HepG2 (cell line): ENCODE data around the gene CFAP45. TPM values are rescaled to one million over a fixed set of nuclear protein-coding genes. Genes with fewer than 3 reads are reported as not detected.

Experiments used
- ATAC-seq: fragments of 200-7000 bp; cut with Tn5 transposase; 3 replicates; pipeline ENCODE4 v1.9.1; 2020; ENCODE audit warnings: mild to moderate bottlenecking, moderate library complexity
- BruUV-seq: library from RNA; stranded (reverse); fragments of 400-500 nt; replicated peaks from 2 replicates; lab custom pipeline; 2021; lab: Mats Ljungman, UMichigan
- CTCF ChIA-PET: fragments of 300-600 bp; formaldehyde crosslinking; extraction: SDS; loops from one replicate; lab custom pipeline; 2021; ENCODE audit warnings: low total read pairs, inconsistent platforms, low intra/inter-chr PET ratio; lab: Yijun Ruan, JAX
- POLR2A ChIA-PET: fragments of 350-600 bp; sonication (Branson Sonifier 250); formaldehyde crosslinking; loops from one replicate; lab custom pipeline; 2020; ENCODE audit warnings: antibody characterized with exemption, inconsistent platforms; lab: Yijun Ruan, JAX
- DNase-seq: peaks from one replicate; pipeline ENCODE4 v3.0.0-alpha.2; 2015; ENCODE audit warnings: low spot score
- FAIRE-seq: peaks from 3 replicates; lab custom pipeline; 2011; peaks lifted over from hg19 to GRCh38; lab: Jason Lieb, UNC
- H2AFZ ChIP-seq: one replicate; pipeline ENCODE4 v1.6.1; 2011; ENCODE audit warnings: low read length, inconsistent platforms
- H3K27ac ChIP-seq: fragments of 300-600 bp; 3 replicates; pipeline ENCODE4 v1.8.0; 2011; ENCODE audit warnings: mixed run types, mild to moderate bottlenecking, mixed read lengths, low read length, inconsistent platforms; ENCODE audit not compliant: insufficient read depth; ENCODE audit errors: extremely low read length
- H3K27me3 ChIP-seq, 2 experiments: fragments of 200-600 bp in 1 of 2; 2 replicates in 1 of 2; 3 replicates in 1 of 2; pipeline versions ENCODE4 v1.6.0 to v1.8.0; 2011; ENCODE audit warnings: low read length in 2 of 2, mild to moderate bottlenecking in 2 of 2, moderate library complexity in 2 of 2, inconsistent platforms in 1 of 2; ENCODE audit not compliant: insufficient read depth in 2 of 2, control insufficient read depth in 1 of 2
- H3K36me3 ChIP-seq, 2 experiments: fragments of 200-600 bp in 1 of 2; replicated peaks in 1 of 2; 2 replicates in 1 of 2; 3 replicates in 1 of 2; pipeline versions ENCODE4 v1.5.1 to v1.8.0; 2011; ENCODE audit warnings: low read length in 2 of 2, inconsistent platforms in 1 of 2; ENCODE audit not compliant: insufficient read depth in 2 of 2, control insufficient read depth in 1 of 2
- H3K4me1 ChIP-seq: 2 replicates; pipeline ENCODE4 v1.5.1; 2012; ENCODE audit warnings: low read length, inconsistent platforms; ENCODE audit not compliant: insufficient read depth
- H3K4me2 ChIP-seq: 2 replicates; pipeline ENCODE4 v1.6.0; 2011; ENCODE audit warnings: low read depth, low read length, inconsistent platforms
- H3K4me3 ChIP-seq, 3 experiments: fragments of 200-600 bp in 1 of 3; sonication (generic), shearing (Covaris generic) in 1 of 3; replicated peaks in 1 of 3; 2 replicates each; pipeline ENCODE4 v1.5.1; 2011 to 2016; ENCODE audit warnings: low read length in 3 of 3, inconsistent platforms in 2 of 3, low read depth in 2 of 3, mild to moderate bottlenecking in 2 of 3, control low read depth in 1 of 3, mixed read lengths in 1 of 3; ENCODE audit not compliant: insufficient read depth in 1 of 3
- H3K79me2 ChIP-seq: one replicate; pipeline ENCODE4 v1.6.1; 2011; ENCODE audit warnings: low read length, inconsistent platforms; ENCODE audit not compliant: insufficient read depth
- H3K9ac ChIP-seq: 2 replicates; pipeline ENCODE4 v1.6.0; 2011; ENCODE audit warnings: mild to moderate bottlenecking, low read depth, low read length, inconsistent platforms; ENCODE audit not compliant: insufficient read depth
- H3K9me3 ChIP-seq: 2 replicates; pipeline ENCODE4 v1.5.1; 2012; ENCODE audit warnings: mild to moderate bottlenecking, low read length
- H4K20me1 ChIP-seq: 2 replicates; pipeline ENCODE4 v1.6.0; 2011; ENCODE audit warnings: inconsistent platforms, mild to moderate bottlenecking, low read length, moderate library complexity; ENCODE audit not compliant: insufficient read depth
- HIVEP1 ChIP-seq: sonication (generic); formaldehyde crosslinking; IDR thresholded peaks from 2 replicates; pipeline ENCODE4 v1.4.0; 2020; ENCODE audit warnings: mild to moderate bottlenecking, missing genetic modification reagents
- IRF9 ChIP-seq: sonication (generic); formaldehyde crosslinking; IDR thresholded peaks from 2 replicates; pipeline ENCODE4 v1.8.0; 2022; ENCODE audit warnings: missing genetic modification reagents, mild to moderate bottlenecking, borderline replicate concordance
- KLF13 ChIP-seq: sonication (generic); formaldehyde crosslinking; IDR thresholded peaks from 2 replicates; pipeline ENCODE4 v1.4.0; 2020; ENCODE audit warnings: mild to moderate bottlenecking, missing genetic modification reagents
- LCORL ChIP-seq, 2 experiments: fragments of 450-650 bp in 1 of 2; sonication (generic) in 1 of 2; formaldehyde crosslinking in 1 of 2; IDR thresholded peaks; 2 replicates each; pipeline versions ENCODE4 v1.5.0 to v1.6.1; 2017 to 2020; ENCODE audit warnings: antibody characterized with exemption in 1 of 2, missing genetic modification reagents in 1 of 2
- MYC ChIP-seq: sonication (generic); formaldehyde crosslinking; IDR thresholded peaks from 2 replicates; pipeline ENCODE4 v1.9.0; 2021; ENCODE audit warnings: missing genetic modification reagents, borderline replicate concordance
- SMYD3 ChIP-seq: sonication (generic); formaldehyde crosslinking; IDR thresholded peaks from 2 replicates; pipeline ENCODE4 v1.8.1; 2023; ENCODE audit warnings: mild to moderate bottlenecking, missing genetic modification reagents
- STAT5B ChIP-seq: sonication (generic); formaldehyde crosslinking; IDR thresholded peaks from 2 replicates; pipeline ENCODE4 v1.4.0; 2020; ENCODE audit warnings: missing genetic modification reagents
- ZNF619 ChIP-seq: sonication (generic); formaldehyde crosslinking; IDR thresholded peaks from 2 replicates; pipeline ENCODE4 v1.4.0; 2020; ENCODE audit warnings: mild to moderate bottlenecking, missing genetic modification reagents
- ZNF7 ChIP-seq: IDR thresholded peaks from 2 replicates; pipeline ENCODE4 v1.6.1; 2016; ENCODE audit warnings: missing biosample characterization, missing genetic modification reagents
- ZNF891 ChIP-seq: sonication (generic); formaldehyde crosslinking; IDR thresholded peaks from 2 replicates; pipeline ENCODE4 v1.5.0; 2020; ENCODE audit warnings: mild to moderate bottlenecking, missing genetic modification reagents
- WGBS: methylation state at CpG from one replicate; pipeline ENCODE4 v1.1.6; 2017; ENCODE audit warnings: low lambda C conversion rate; 5-methylcytosine and 5-hydroxymethylcytosine counted together
- in situ Hi-C: cut with HindIII; loops from 2 replicates; pipeline ENCODE4 v1.10.0; 2017; ENCODE audit warnings: low pct_unique_long_range_greater_than_20kb; ENCODE audit not compliant: extremely low pct_ligation_motif_present
- intact Hi-C: fragments of 100-400 bp; cut with micrococcal nuclease; formaldehyde crosslinking; loops from one replicate; pipeline ENCODE4 v1.10.0; 2022; ENCODE audit not compliant: unreplicated experiment
- polyA plus RNA-seq, 8 experiments: library from polyadenylated mRNA; depleted of rRNA in 3 of 8; stranded (reverse) in 7 of 8; unstranded in 1 of 8; fragments of >200 nt; fragmentation: Illumina TruSeq in 4 of 8; extraction: Trizol in 4 of 8; gene quantifications; 2 replicates each; pipeline versions ENCODE4 v1.2.1 to v1.2.3, GENCODE V29; 2011 to 2016; ENCODE audit warnings: low read depth in 4 of 8, missing spikeins in 1 of 8, mixed read lengths in 1 of 8; ENCODE audit not compliant: insufficient read depth in 1 of 8
- total RNA-seq, 5 experiments: library from RNA; depleted of rRNA; stranded (reverse); fragments of >200 nt; fragmentation: Illumina TruSeq; extraction: Trizol; gene quantifications; 2 replicates each; pipeline ENCODE4 v1.2.3, GENCODE V29; 2016; ENCODE audit warnings: low read depth in 1 of 5

Gene CFAP45
- total and polyA plus RNA-seq, 2 of the 13 experiments (the other 11 are each of a cell fraction or from before 2014, with no cell fraction given), result not detected

- FAIRE-seq, result no peak
- Histone ChIP-seq H3K27ac (no peak overlapping the region), H3K4me1 (no peaks in the 10 kb centered on the region), H3K9me3 (no peaks in the 10 kb centered on the region), H3K36me3 (no peaks in the 10 kb centered on the region), H2AFZ (no peak overlapping the region), H3K4me3 (no peak overlapping the region), H4K20me1 (no peaks in the 10 kb centered on the region), H3K27me3 (peaks cover 1 to 4% of the 10 kb centered on the region in 2 experiments; a peak in 3 of 5 replicates), H3K4me2 (no peak overlapping the region), H3K9ac (no peak overlapping the region), H3K79me2 (no peaks in the 10 kb centered on the region)
- no TSS peak for BruUV-seq
- in situ Hi-C loops, result no loop called here
- DNase-seq, result no peak
- ChIA-PET POLR2A (no interaction called here), CTCF (no interaction called here)
- no peak for TF ChIP-seq IRF9
- TF ChIP-seq SMYD3 (CRISPR knock-in tag), result no peak
- no peak for TF ChIP-seq ZNF619 (CRISPR knock-in tag)
- no peak for TF ChIP-seq ZNF7 (CRISPR knock-in tag)
- TF ChIP-seq MYC (CRISPR knock-in tag), result no peak
- no peak for TF ChIP-seq STAT5B (CRISPR knock-in tag)
- TF ChIP-seq KLF13 (CRISPR knock-in tag), result no peak
- no peak for TF ChIP-seq HIVEP1 (CRISPR knock-in tag)
- TF ChIP-seq ZNF891 (CRISPR knock-in tag), result no peak
- TF ChIP-seq LCORL (IDR thresholded peaks at IDR 0.05), result no peak
- TF ChIP-seq LCORL (CRISPR knock-in tag; IDR thresholded peaks at IDR 0.05), result no peak
- ATAC-seq, result no peak
- WGBS, result 55% methylated on average over 3 of the region's 3 CpGs
- intact Hi-C loops, result no loop called here
Observed at GRCh38 chr1:159902541-159902940, 2.6 kb upstream of the CFAP45 start.
